ACC112 (cell line): ENCODE results near the gene CZIB.
"Not testable (repeated sequence)": the region's sequence is repeated elsewhere in the genome, so short reads cannot be mapped to it uniquely, and the experiment has no call there.

Source experiments
- H2AFZ ChIP-seq: fragments of 200-600 bp; sonication (generic); one replicate; pipeline ENCODE4 v1.6.0; 2017; ENCODE audit warnings: antibody characterized with exemption, low read length; ENCODE audit not compliant: unreplicated experiment
- H3K27ac ChIP-seq: fragments of 200-600 bp; sonication (generic); 2 replicates; pipeline ENCODE4 v1.5.1; 2014; ENCODE audit warnings: low read depth, mild to moderate bottlenecking, antibody characterized with exemption, low read length, moderate library complexity
- H3K27me3 ChIP-seq: fragments of 200-600 bp; sonication (generic); 2 replicates; pipeline ENCODE4 v1.6.1; 2014; ENCODE audit warnings: mild to moderate bottlenecking, antibody characterized with exemption, low read length, moderate library complexity, mixed read lengths; ENCODE audit not compliant: insufficient read depth
- H3K36me3 ChIP-seq: fragments of 200-600 bp; sonication (generic); 2 replicates; pipeline ENCODE4 v1.6.1; 2016; ENCODE audit warnings: mild to moderate bottlenecking, antibody characterized with exemption, low read length, moderate library complexity, mixed read lengths; ENCODE audit not compliant: insufficient read depth
- H3K4me1 ChIP-seq: fragments of 200-600 bp; sonication (generic); one replicate; pipeline ENCODE4 v1.6.1; 2016; ENCODE audit warnings: low read length, mixed read lengths; ENCODE audit not compliant: insufficient read depth, unreplicated experiment, control insufficient read depth
- H3K4me3 ChIP-seq: fragments of 200-600 bp; sonication (generic); 2 replicates; pipeline ENCODE4 v1.5.1; 2014; ENCODE audit warnings: mild to moderate bottlenecking, low read depth, low read length
- H3K79me2 ChIP-seq: fragments of 200-600 bp; sonication (generic); one replicate; pipeline ENCODE4 v1.6.0; 2016; ENCODE audit warnings: low read length; ENCODE audit not compliant: control insufficient read depth, unreplicated experiment, insufficient read depth

CZIB gene

DNA sequence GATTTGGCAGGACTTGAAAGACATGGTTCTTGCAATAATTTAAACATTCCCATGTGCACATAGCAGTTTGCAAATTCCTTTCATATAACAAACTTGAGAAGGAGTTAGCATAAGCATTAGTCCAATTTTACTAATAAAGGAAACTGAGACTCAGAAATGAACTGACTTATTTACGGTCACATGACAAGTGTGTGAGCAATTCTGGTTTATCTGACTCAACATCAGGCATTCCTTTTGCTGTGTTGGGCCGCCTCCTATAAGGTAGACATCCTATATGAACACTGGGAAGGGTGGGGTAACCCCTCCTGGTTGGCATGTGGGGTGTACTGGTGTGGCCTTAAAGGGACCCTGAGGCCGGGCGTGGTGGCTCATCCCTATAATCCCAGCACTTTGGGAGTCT, 32.3 kb downstream of the CZIB start:
- H2AFZ ChIP-seq: no peak overlapping the region
- H3K79me2 ChIP-seq: no peaks in the 10 kb centered on the region
- no peak overlapping the region for H3K4me3 ChIP-seq
- H3K36me3 ChIP-seq: no peaks in the 10 kb centered on the region
- no peak overlapping the region for H3K27ac ChIP-seq
- no peaks in the 10 kb centered on the region for H3K27me3 ChIP-seq
- peaks cover 9% of the 10 kb centered on the region for H3K4me1 ChIP-seq

DNA sequence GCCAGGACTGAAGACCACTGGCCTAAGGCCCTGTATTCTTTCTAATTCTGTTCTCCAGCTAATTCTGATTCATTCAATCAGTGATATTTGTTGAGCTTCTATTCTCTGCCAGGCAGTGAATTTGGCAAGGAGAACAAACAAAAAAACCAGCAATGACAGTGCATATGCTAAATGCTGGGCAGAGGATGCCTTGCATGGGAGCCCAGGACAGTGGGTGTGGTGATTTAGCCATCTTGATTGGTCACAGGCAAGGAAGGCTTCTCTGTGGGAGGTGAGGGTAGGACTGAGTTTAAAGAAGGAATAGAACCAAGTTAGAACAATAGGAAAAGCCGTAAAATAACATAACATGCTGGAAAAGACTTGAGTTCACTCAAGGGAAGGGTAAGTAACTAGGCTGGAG, 33.0 kb downstream of the CZIB start:
- H3K27ac ChIP-seq: no peak overlapping the region
- H3K4me3 ChIP-seq: no peak overlapping the region
- no peaks in the 10 kb centered on the region for H3K36me3 ChIP-seq
- no peaks in the 10 kb centered on the region for H3K79me2 ChIP-seq
- H2AFZ ChIP-seq: no peak overlapping the region
- no peaks in the 10 kb centered on the region for H3K27me3 ChIP-seq
- H3K4me1 ChIP-seq: peaks cover 16% of the 10 kb centered on the region

DNA sequence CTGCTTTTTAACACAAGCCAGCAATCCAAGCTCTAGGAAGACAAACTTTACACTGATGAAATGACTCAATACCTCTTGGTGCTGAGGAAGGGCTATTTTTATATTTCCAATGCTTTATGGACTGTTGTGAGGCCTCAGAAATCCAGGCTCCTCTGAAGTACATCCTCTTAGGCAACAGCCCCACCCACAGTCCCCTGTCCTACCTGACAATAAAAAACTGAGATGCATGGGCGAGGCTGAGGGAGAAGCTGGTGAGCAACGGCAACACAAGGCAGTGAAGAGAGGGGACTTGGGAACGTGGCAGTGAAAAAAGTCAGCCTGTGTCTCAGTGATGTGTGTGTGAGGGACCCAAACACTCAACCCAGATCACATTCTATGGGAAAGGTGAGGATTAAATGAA, 33.9 kb downstream of the CZIB start:
- Histone ChIP-seq H3K36me3 (no peaks in the 10 kb centered on the region), H3K27me3 (no peaks in the 10 kb centered on the region), H3K4me1 (peaks cover 23% of the 10 kb centered on the region), H3K4me3 (no peak overlapping the region), H2AFZ (no peak overlapping the region), H3K79me2 (no peaks in the 10 kb centered on the region), H3K27ac (no peak overlapping the region)

DNA sequence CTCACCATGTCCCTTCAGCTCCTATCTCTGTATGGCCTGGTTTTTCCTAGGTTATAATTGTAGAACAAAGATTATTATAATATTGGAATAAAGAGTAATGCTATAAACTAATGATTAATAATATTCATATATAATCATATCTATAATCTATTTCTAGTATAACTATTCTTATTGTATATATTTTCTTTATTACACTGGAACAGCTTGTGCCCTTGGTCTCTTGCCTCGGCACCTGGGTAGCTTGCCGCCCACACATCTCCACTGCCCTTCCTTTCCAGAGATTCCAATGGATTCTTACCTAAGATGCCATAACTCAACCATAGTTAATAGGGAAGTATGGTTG, 34.5 kb downstream of the CZIB start:
- H2AFZ ChIP-seq, H3K27me3 ChIP-seq, H3K36me3 ChIP-seq, H3K27ac ChIP-seq, H3K4me3 ChIP-seq, H3K79me2 ChIP-seq: not testable (repeated sequence)
- peaks cover 23% of the 10 kb centered on the region for H3K4me1 ChIP-seq

DNA sequence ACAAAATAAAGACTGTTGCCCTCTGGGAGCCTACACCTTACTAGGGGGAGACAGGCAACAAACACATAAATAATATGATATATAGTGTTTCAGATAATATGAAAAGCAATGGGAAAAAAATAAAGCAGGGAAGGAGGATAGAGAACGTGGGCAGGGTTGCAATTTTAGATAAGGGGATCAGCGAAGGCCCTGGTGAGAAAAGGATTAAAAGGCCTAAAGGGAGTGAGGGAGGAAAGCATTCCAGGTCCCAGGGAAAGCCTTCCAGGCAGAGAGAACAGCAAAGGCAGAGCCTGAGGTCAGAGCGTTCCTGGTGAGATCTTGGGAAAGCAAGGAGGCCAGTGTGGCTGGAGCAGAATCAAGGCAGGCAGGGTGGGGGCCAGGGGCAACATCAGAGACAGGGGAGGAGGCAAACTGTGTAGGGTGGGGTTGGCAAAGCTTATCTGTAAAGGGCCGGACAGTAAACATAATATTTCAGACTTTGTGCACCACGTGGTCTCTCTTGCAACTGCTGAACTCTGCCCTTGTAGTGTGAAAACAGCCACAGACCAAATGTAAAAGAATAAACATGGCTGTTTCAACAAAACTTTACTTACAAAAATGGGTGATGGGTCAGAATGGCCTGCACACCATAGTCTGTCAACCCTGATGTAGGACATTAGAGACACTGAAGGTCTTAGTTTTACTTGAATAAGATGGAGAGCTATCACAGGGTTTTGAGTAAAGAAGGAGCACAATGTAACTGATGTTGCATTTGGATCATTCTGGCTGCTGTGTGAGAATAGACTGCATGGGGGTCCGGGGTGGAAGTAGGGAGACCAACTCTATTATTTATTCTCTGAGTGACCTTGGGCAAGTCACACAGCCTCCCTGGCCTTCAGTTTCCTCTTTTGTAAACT, 37.1 kb downstream of the CZIB start:
- Histone ChIP-seq H2AFZ (peak overlapping the region; percentile 47), H3K4me3 (no peak overlapping the region), H3K79me2 (no peaks in the 10 kb centered on the region), H3K27me3 (no peaks in the 10 kb centered on the region), H3K4me1 (peaks cover 23% of the 10 kb centered on the region), H3K27ac (no peak overlapping the region), H3K36me3 (no peaks in the 10 kb centered on the region)

DNA sequence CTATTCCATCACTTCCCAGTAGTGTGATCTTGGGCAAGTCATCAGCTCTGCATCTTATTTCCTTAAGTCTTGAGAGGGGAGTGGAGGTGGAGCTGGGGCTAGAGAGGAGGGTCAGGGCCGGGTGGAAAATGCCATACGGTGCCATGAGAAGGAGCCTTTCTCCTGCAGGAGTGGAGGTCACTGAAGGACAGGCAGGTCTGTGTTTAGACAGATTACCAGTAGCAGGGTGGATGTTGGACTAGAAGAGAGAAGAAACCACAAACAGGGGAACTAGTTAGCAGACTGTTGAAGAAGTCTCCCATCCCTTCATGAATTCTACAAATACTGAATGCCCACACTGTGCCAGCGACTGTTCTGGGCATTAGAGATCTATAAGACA, 37.7 kb downstream of the CZIB start:
- no peak overlapping the region for H3K27ac ChIP-seq
- H3K4me3 ChIP-seq: no peak overlapping the region
- H3K36me3 ChIP-seq: no peaks in the 10 kb centered on the region
- H3K4me1 ChIP-seq: peaks cover 18% of the 10 kb centered on the region
- no peaks in the 10 kb centered on the region for H3K27me3 ChIP-seq
- H3K79me2 ChIP-seq: no peaks in the 10 kb centered on the region
- peak overlapping the region; percentile 20 for H2AFZ ChIP-seq

DNA sequence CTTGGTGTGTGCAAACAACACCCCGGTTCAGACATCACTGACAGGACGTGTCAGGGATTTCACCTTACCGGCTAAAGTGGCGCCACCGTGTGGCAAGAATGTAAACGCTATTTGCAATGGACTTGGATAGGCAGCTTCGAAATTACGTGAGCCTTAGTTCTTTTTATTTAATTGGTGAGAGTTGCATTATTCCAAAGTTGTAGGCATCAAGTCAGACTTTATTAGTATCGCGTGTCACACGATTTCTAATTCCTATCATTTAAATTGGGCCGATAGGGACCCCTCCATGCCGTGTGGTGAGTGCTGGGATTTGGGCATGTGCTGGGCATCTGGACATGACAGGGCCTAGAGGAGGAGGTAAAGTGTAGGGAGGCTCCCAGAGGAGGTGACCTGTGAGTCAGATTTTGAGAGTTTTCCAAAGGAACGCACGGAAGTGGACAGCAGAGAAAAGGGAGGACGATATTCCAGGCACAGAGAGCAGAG, 38.3 kb downstream of the CZIB start:
- peak overlapping the region; percentile 20 for H2AFZ ChIP-seq
- no peaks in the 10 kb centered on the region for H3K79me2 ChIP-seq
- no peaks in the 10 kb centered on the region for H3K27me3 ChIP-seq
- no peak overlapping the region for H3K4me3 ChIP-seq
- no peaks in the 10 kb centered on the region for H3K36me3 ChIP-seq
- peaks cover 13% of the 10 kb centered on the region for H3K4me1 ChIP-seq
- no peak overlapping the region for H3K27ac ChIP-seq

DNA sequence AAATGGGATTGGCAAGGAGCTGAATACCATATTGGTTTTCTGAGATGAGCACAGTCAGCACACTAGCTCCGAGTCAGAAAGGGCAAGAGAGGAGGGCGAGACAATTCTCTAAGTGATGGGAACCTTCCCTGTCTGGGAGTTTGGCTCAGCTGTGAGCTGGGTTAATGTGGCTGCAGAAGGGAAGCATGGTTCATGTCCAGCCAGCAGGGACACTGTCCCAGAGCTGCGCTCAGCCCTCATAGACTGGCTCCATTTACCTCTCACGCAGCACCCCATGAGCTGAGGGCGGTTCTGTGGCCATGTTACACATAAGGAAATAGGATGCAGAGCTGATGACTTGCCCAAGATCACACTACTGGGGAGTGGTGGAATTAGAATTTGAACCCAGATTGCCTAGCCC, 39.5 kb downstream of the CZIB start:
- Histone ChIP-seq H3K79me2 (no peaks in the 10 kb centered on the region), H3K36me3 (no peaks in the 10 kb centered on the region), H2AFZ (no peak overlapping the region), H3K27ac (no peak overlapping the region), H3K4me1 (peaks cover 13% of the 10 kb centered on the region), H3K27me3 (no peaks in the 10 kb centered on the region), H3K4me3 (no peak overlapping the region)

DNA sequence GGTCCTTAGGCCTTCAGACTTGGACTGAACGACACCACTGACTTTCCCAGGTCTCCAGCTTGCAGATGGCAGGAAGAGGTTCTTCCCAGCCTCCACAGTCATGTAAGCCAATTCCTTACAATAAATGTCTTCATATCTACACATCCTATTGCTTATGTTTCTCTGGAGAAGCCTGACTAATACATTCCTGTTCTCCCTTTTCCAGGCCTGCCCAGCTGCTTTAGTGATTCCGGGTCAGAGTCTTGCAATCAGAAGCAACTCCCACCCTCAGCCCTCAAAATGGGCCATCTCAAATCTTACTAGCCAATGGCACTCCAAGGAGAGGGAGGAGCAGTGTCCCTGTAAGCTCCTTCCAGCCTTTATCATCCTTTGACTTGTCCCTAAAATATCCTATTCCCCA, 40.2 kb downstream of the CZIB start:
- H3K36me3 ChIP-seq: no peaks in the 10 kb centered on the region
- H3K4me3 ChIP-seq: no peak overlapping the region
- no peaks in the 10 kb centered on the region for H3K27me3 ChIP-seq
- H3K27ac ChIP-seq: no peak overlapping the region
- peaks cover 17% of the 10 kb centered on the region for H3K4me1 ChIP-seq
- no peak overlapping the region for H2AFZ ChIP-seq
- H3K79me2 ChIP-seq: no peaks in the 10 kb centered on the region

DNA sequence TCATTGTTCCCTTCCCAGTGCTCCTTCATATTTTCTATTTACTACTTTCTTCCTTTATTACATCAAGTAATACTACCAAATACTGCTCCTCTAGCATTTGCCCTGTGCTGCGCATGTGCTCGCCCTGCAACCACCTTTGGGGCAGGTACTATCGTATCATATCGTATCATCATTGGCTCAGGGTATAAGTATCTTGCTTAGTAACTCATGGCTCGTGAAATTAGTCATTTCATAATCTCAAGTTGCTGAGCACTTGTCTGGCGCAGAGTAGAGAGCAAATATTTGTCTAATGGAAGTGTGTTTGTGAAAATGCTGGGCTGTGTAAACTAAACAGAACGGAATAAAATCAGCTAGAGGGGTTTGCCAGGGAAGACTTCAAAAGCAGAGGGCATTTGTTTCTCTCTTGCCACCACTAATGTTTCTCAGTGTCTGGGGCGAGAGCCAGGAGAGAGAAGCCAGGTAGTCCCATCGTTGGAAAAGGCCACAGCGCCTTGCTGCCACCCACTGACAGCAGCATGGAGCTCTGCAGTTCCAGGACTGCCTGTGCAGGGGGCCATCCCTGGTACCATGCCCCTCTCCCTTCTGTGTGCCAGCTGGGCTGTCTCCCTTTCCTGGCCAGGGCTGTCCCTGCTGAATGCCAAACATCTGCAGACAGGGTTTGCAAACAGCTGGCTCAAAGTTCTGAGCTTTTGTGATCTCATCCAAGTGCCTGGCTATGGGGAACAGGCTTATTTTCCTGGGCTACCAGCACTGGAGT, 43.8 kb downstream of the CZIB start:
- Histone ChIP-seq H3K36me3 (no peaks in the 10 kb centered on the region), H3K27ac (no peak overlapping the region)

More for the DNA sequence above, 43.8 kb downstream of the CZIB start:
- Histone ChIP-seq H3K27me3 (no peaks in the 10 kb centered on the region), H3K4me3 (no peak overlapping the region), H3K4me1 (peaks cover 10% of the 10 kb centered on the region), H3K79me2 (no peaks in the 10 kb centered on the region), H2AFZ (no peak overlapping the region)
